Keratinocyte (primary cell): Measurements from ENCODE around the gene CHRNA10. TPM values are rescaled to one million over a fixed set of nuclear protein-coding genes. Genes with fewer than 3 reads are reported as not detected.

Source experiments
- DNase-seq: peaks from one replicate; pipeline ENCODE4 v3.0.0-alpha.2; 2011; ENCODE audit warnings: low read depth, missing footprints, low spot score
- FAIRE-seq: peaks from 2 replicates; lab custom pipeline; 2011; peaks lifted over from hg19 to GRCh38; lab: Jason Lieb, UNC
- H2AFZ ChIP-seq: 2 replicates; pipeline ENCODE4 v1.6.0; 2012; ENCODE audit warnings: low read length, control low read depth, inconsistent platforms; ENCODE audit not compliant: control insufficient read depth
- H3K27ac ChIP-seq: 2 replicates; pipeline ENCODE4 v1.5.1; 2011; ENCODE audit warnings: low read length; ENCODE audit not compliant: control insufficient read depth, insufficient read depth
- H3K27me3 ChIP-seq: 3 replicates; pipeline ENCODE4 v1.6.0; 2011; ENCODE audit warnings: low read length; ENCODE audit not compliant: control insufficient read depth, insufficient read depth; ENCODE audit errors: extremely low read depth
- H3K36me3 ChIP-seq, 2 experiments: 2 replicates in 1 of 2; 3 replicates in 1 of 2; pipeline ENCODE4 v1.5.1; 2011; ENCODE audit warnings: low read length in 2 of 2, mild to moderate bottlenecking in 1 of 2; ENCODE audit not compliant: control insufficient read depth in 2 of 2, insufficient read depth in 2 of 2; ENCODE audit errors: extremely low read depth in 1 of 2
- H3K4me1 ChIP-seq: 3 replicates; pipeline ENCODE4 v1.5.1; 2011; ENCODE audit warnings: low read length; ENCODE audit not compliant: control insufficient read depth, insufficient read depth; ENCODE audit errors: extremely low read depth
- H3K4me2 ChIP-seq: 3 replicates; pipeline ENCODE4 v1.6.0; 2011; ENCODE audit warnings: low read depth, low read length; ENCODE audit not compliant: control insufficient read depth, insufficient read depth; ENCODE audit errors: extremely low read depth
- H3K4me3 ChIP-seq, 3 experiments: fragments of 200-600 bp in 1 of 3; sonication (generic) in 1 of 3; 2 replicates in 2 of 3; 3 replicates in 1 of 3; pipeline ENCODE4 v1.5.1; 2011 to 2016; ENCODE audit warnings: low read length in 3 of 3, mild to moderate bottlenecking in 3 of 3, control low read depth in 2 of 3, inconsistent platforms in 1 of 3, low read depth in 1 of 3, mixed read lengths in 1 of 3, mixed run types in 1 of 3, moderate library complexity in 1 of 3; ENCODE audit not compliant: control insufficient read depth in 2 of 3, insufficient read depth in 2 of 3; ENCODE audit errors: extremely low read depth in 1 of 3
- H3K79me2 ChIP-seq: 2 replicates; pipeline ENCODE4 v1.6.0; 2012; ENCODE audit warnings: low read length; ENCODE audit not compliant: control insufficient read depth, insufficient read depth
- H3K9ac ChIP-seq: 3 replicates; pipeline ENCODE4 v1.6.0; 2011; ENCODE audit warnings: low read length; ENCODE audit not compliant: control insufficient read depth, insufficient read depth; ENCODE audit errors: extremely low read depth
- H3K9me1 ChIP-seq: 3 replicates; pipeline ENCODE4 v1.6.0; 2011; ENCODE audit warnings: low read length; ENCODE audit not compliant: control insufficient read depth, insufficient read depth; ENCODE audit errors: extremely low read depth
- H3K9me3 ChIP-seq: 2 replicates; pipeline ENCODE4 v1.5.1; 2012; ENCODE audit warnings: low read depth, low read length; ENCODE audit not compliant: control insufficient read depth
- H4K20me1 ChIP-seq: 3 replicates; pipeline ENCODE4 v1.6.0; 2011; ENCODE audit warnings: low read length; ENCODE audit not compliant: control insufficient read depth, insufficient read depth; ENCODE audit errors: extremely low read depth
- CTCF ChIP-seq, 3 experiments: IDR thresholded peaks in 1 of 3; conservative IDR thresholded peaks in 1 of 3; optimal IDR thresholded peaks in 1 of 3; 2 replicates in 2 of 3; 3 replicates in 1 of 3; pipeline versions ENCODE3 to v1.5.1; 2011; ENCODE audit warnings: low read length in 3 of 3, mild to moderate bottlenecking in 3 of 3, moderate library complexity in 2 of 3, control low read depth in 1 of 3, inconsistent platforms in 1 of 3; ENCODE audit not compliant: insufficient read depth in 2 of 3; ENCODE audit errors: extremely low read depth in 1 of 3
- EZH2 ChIP-seq: IDR thresholded peaks from one replicate; pipeline ENCODE4 v1.6.1; 2012; ENCODE audit warnings: inconsistent platforms, mild to moderate bottlenecking, low read length, moderate library complexity
- dilution Hi-C: fragments of 300-500 bp; cut with MboI; formaldehyde crosslinking; loops from one replicate; pipeline ENCODE4 v1.7.0; 2020; ENCODE audit warnings: low sequenced_read_pairs; ENCODE audit not compliant: extremely low pct_ligation_motif_present
- polyA plus RNA-seq, 5 experiments: library from polyadenylated mRNA; depleted of rRNA in 3 of 5; stranded (reverse) in 3 of 5; stranded (forward) in 1 of 5; unstranded in 1 of 5; fragments of >200 nt; gene quantifications; 1 replicate in 1 of 5; 2 replicates in 3 of 5; 3 replicates in 1 of 5; pipeline versions ENCODE4 v1.2.1 to v1.2.3, GENCODE V29; 2011 to 2012; ENCODE audit warnings: missing spikeins in 2 of 5, low read depth in 1 of 5, low replicate concordance in 1 of 5

Gene CHRNA10
- polyA plus RNA-seq, 1 donor (not counting 4 experiments of a cell fraction or from before 2014, with no cell fraction given): 0.83 TPM

GRCh38 chr11:3674189-3674588 is 3.0 kb upstream of the CHRNA10 start:
- Histone ChIP-seq H2AFZ (no peak overlapping the region), H3K27me3 (no peaks in the 10 kb centered on the region), H3K9me1 (peaks cover 8% of the 10 kb centered on the region), H4K20me1 (no peaks in the 10 kb centered on the region), H3K4me1 (peaks cover 22% of the 10 kb centered on the region), H3K79me2 (no peaks in the 10 kb centered on the region), H3K9me3 (no peaks in the 10 kb centered on the region), H3K36me3 (peaks cover 24 to 37% of the 10 kb centered on the region in 2 experiments), H3K4me2 (peak overlapping the region; percentile 27), H3K27ac (peak overlapping the region; percentile 65), H3K4me3 (no peak overlapping the region), H3K9ac (no peak overlapping the region)
- peak; percentile 81 for DNase-seq
- dilution Hi-C loops: no loop called here
- FAIRE-seq: peak; percentile 99
- no peak for TF ChIP-seq CTCF (optimal IDR thresholded peaks at IDR 0.05 in 1 of 3, IDR thresholded peaks at IDR 0.05 in 1 of 3, conservative IDR thresholded peaks at IDR 0.05 in 1 of 3; ENCODE audit: extremely low read depth in 1 of 3, insufficient read depth in 2 of 3, low read length in 3 of 3)
- no peak for TF ChIP-seq EZH2

- Histone ChIP-seq H2AFZ (no peak overlapping the region), H3K9ac (no peak overlapping the region), H3K4me2 (no peak overlapping the region), H3K27ac (no peak overlapping the region), H4K20me1 (no peaks in the 10 kb centered on the region), H3K36me3 (peaks cover 16 to 36% of the 10 kb centered on the region in 2 experiments), H3K4me3 (no peak overlapping the region), H3K27me3 (no peaks in the 10 kb centered on the region), H3K4me1 (peaks cover 11% of the 10 kb centered on the region), H3K9me3 (no peaks in the 10 kb centered on the region), H3K79me2 (no peaks in the 10 kb centered on the region), H3K9me1 (no peaks in the 10 kb centered on the region)
- DNase-seq (no peak), FAIRE-seq (no peak)
- dilution Hi-C loops: no loop called here
- TF ChIP-seq CTCF (optimal IDR thresholded peaks at IDR 0.05 in 1 of 3, IDR thresholded peaks at IDR 0.05 in 1 of 3, conservative IDR thresholded peaks at IDR 0.05 in 1 of 3; ENCODE audit: extremely low read depth in 1 of 3, insufficient read depth in 2 of 3, low read length in 3 of 3): no peak
- no peak for TF ChIP-seq EZH2
Measured at GRCh38 chr11:3669742-3670183, 1.4 kb downstream of the CHRNA10 start.
